Heart left ventricle (tissue), 16 donors: ENCODE measurements around the gene TTBK1. TPM values are rescaled to one million over a fixed set of nuclear protein-coding genes. Genes with fewer than 3 reads are reported as not detected.
A peak's percentile ranks its signal among the peaks of the same experiment; 100 is the strongest.

Experiments used
- ATAC-seq, 4 donors: fragments of 200-7000 bp; cut with Tn5 transposase; one replicate each; pipeline ENCODE4 v1.9.1; 2020 to 2022; ENCODE audit warnings: moderate library complexity in 4 of 4, mild to moderate bottlenecking in 3 of 4, moderate number of reproducible peaks in 1 of 4
- DNase-seq, 5 donors: peaks; one replicate each; pipeline ENCODE4 v3.0.0-alpha.2; 2020
- H3K27ac ChIP-seq, 12 donors: fragments of 200-600 bp; sonication (generic) in 4 of 12; one replicate each; pipeline versions ENCODE4 v1.5.0 to v1.8.0; 2016 to 2022; ENCODE audit warnings: mild to moderate bottlenecking in 2 of 12
- H3K27me3 ChIP-seq, 9 donors: fragments of 200-600 bp; sonication (generic) in 2 of 9; one replicate each; pipeline versions ENCODE4 v1.5.1 to v1.8.0; 2016 to 2022; ENCODE audit warnings: mild to moderate bottlenecking in 3 of 9
- H3K36me3 ChIP-seq, 9 donors: fragments of 200-600 bp; sonication (generic) in 2 of 9; one replicate each; pipeline versions ENCODE4 v1.5.0 to v1.8.0; 2018 to 2022; ENCODE audit warnings: mild to moderate bottlenecking in 2 of 9
- H3K4me1 ChIP-seq, 12 donors: fragments of 200-600 bp; sonication (generic) in 4 of 12; one replicate each; pipeline versions ENCODE4 v1.5.0 to v1.8.0; 2016 to 2022; ENCODE audit warnings: mild to moderate bottlenecking in 3 of 12
- H3K4me3 ChIP-seq, 12 donors: fragments of 200-600 bp; sonication (generic) in 4 of 12; one replicate each; pipeline versions ENCODE4 v1.5.0 to v1.8.0; 2017 to 2022; ENCODE audit warnings: mild to moderate bottlenecking in 9 of 12, moderate library complexity in 4 of 12
- H3K9me3 ChIP-seq, 12 donors: fragments of 200-600 bp; sonication (generic) in 4 of 12; one replicate each; pipeline versions ENCODE4 v1.5.0 to v1.8.0; 2016 to 2022; ENCODE audit warnings: mild to moderate bottlenecking in 1 of 12
- POLR2A ChIP-seq, 2 donors: fragments of 450-650 bp; IDR thresholded peaks; one replicate each; pipeline ENCODE4 v1.6.1; 2017; ENCODE audit warnings: antibody characterized with exemption in 2 of 2, mild to moderate bottlenecking in 2 of 2, moderate library complexity in 2 of 2
- WGBS, 4 donors: extraction: QIAGEN DNeasy Blood & Tissue Kit in 2 of 4; methylation state at CpG; one replicate each; pipeline versions ENCODE4 v1.1.5 to v1.1.7; 2013 to 2018; 5-methylcytosine and 5-hydroxymethylcytosine counted together
- intact Hi-C, 10 donors: fragments of 100-400 bp; cut with DNase I; formaldehyde crosslinking; loops; one replicate each; pipeline versions ENCODE4 v1.11.1 to v1.14.2; 2022
- polyA plus RNA-seq, 2 donors: library from polyadenylated mRNA; stranded (reverse); fragments of 200-250 nt; gene quantifications; one replicate each; pipeline ENCODE4 v1.2.3, GENCODE V29; 2013
- total RNA-seq, 9 donors: library from RNA; depleted of rRNA in 2 of 9; stranded (reverse); fragments of >200 nt in 2 of 9; fragmentation: NEBNext Ultra II Directional in 3 of 9; extraction: Animal tissue kit (Norgen Biotek cat#: 25700) in 3 of 9; gene quantifications; one replicate each; pipeline versions ENCODE4 v1.1.0 to v1.2.4, GENCODE V29; 2016 to 2023
- TF ChIP-seq, protein P1 (sequence below), 12 donors: fragments of 200-600 bp; sonication (generic) in 4 of 12; IDR thresholded peaks; one replicate each; pipeline versions ENCODE4 v1.5.0 to v1.8.0; 2018 to 2022; ENCODE audit warnings: antibody characterized with exemption in 12 of 12, mild to moderate bottlenecking in 5 of 12
- donor health status: ischemic (EF 13 %, LVEDD 7.1; RV severe dilation, severe dysfunction).
- donor health status: healthy with polysubstance abuse.
- donor health status: DM: no; HTN: yes; CAD: no.
- donor health status: DM: no; HTN: no; CAD: no.
- donor health status: ischemic (EF 25% LVEDD 6.9; RV normal size, moderate dysfunction).
- donor health status: ischemic (EF 25% LVEDD 5.7; RV mildly dilated, moderate dysfunction).
- donor health status: healthy.
- donor health status: DM: yes; HTN: yes; CAD: no.
- donor health status: ischemic (EF 35%, LVEDD 5.7; RV mildly dilated, moderate dysfunction).
- donor health status: nonischemic (EF 11% LVEDD 7.7; RV severe dilation, severe dysfunction).
- donor health status: DM: yes; HTN: yes; CAD: no.
- donor health status: PGD.
- donor health status: ischemic (EF 29% LVEDD 5.4; RV normal size, mild dysfunction).
- donor health status: nonischemic (EF 23%, LVEDD 6.1; RV moderate dilation, normal function).

The TTBK1 gene
- total and polyA plus RNA-seq, 11 donors = 0.04 to 0.52 (median 0.27) TPM

GRCh38 chr6:43290339-43290904 is 47.1 kb downstream of the TTBK1 start:
- intact Hi-C loops = no loop called here
- WGBS, 4 donors = 72 to 90% (median 76%) methylated on average over 3 of the region's 3 CpGs
- TF ChIP-seq, protein P1, sequence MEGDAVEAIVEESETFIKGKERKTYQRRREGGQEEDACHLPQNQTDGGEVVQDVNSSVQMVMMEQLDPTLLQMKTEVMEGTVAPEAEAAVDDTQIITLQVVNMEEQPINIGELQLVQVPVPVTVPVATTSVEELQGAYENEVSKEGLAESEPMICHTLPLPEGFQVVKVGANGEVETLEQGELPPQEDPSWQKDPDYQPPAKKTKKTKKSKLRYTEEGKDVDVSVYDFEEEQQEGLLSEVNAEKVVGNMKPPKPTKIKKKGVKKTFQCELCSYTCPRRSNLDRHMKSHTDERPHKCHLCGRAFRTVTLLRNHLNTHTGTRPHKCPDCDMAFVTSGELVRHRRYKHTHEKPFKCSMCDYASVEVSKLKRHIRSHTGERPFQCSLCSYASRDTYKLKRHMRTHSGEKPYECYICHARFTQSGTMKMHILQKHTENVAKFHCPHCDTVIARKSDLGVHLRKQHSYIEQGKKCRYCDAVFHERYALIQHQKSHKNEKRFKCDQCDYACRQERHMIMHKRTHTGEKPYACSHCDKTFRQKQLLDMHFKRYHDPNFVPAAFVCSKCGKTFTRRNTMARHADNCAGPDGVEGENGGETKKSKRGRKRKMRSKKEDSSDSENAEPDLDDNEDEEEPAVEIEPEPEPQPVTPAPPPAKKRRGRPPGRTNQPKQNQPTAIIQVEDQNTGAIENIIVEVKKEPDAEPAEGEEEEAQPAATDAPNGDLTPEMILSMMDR (IDR thresholded peaks at IDR 0.05) = no peak
- no peak for TF ChIP-seq POLR2A (IDR thresholded peaks at IDR 0.05)
- H3K36me3 ChIP-seq = no peaks in the 10 kb centered on the region
- H3K27ac ChIP-seq = no peak overlapping the region
- H3K4me1 ChIP-seq = peaks cover 0 to 2% (median 0%) of the 10 kb centered on the region in 12 donors
- H3K9me3 ChIP-seq = no peaks in the 10 kb centered on the region
- ATAC-seq (no peak), DNase-seq (no peak)
- no peak overlapping the region for H3K4me3 ChIP-seq
- H3K27me3 ChIP-seq = peaks cover 0 to 12% (median 0%) of the 10 kb centered on the region in 9 donors

DNA sequence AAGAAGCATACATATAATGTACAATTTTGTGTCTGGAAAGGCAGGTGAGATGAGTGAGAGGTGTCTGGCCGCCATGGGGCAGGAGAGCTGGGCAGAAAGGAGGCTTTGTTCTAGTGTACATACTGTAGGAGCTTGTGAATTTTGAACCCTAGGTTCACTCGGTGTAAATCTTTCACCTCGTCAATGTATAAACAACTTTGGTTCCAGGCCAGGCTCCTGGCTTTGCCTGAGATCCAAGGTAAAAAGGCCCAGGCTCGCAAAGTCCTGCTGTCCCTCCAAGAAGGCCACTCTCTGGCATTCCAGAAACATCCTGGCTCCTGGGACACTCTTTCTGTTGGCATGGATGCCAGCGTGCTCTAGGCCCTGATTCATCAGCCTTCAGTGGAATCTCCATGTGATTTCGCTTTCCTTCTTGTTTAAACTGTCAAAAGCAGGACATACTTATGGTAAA is 47.6 kb downstream of the TTBK1 start:
- no peaks in the 10 kb centered on the region for H3K36me3 ChIP-seq
- TF ChIP-seq, protein P1 (IDR thresholded peaks at IDR 0.05) = no peak
- TF ChIP-seq POLR2A (IDR thresholded peaks at IDR 0.05) = no peak
- intact Hi-C loops = no loop called here
- no peaks in the 10 kb centered on the region for H3K9me3 ChIP-seq
- ATAC-seq (no peak), DNase-seq (peak in 1 of 5 donors; percentile 20)
- H3K27ac ChIP-seq = no peak overlapping the region
- 85 to 91% (median 89%) methylated on average over 6 of the region's 6 CpGs for WGBS, 4 donors
- no peak overlapping the region for H3K4me3 ChIP-seq
- H3K4me1 ChIP-seq = no peaks in the 10 kb centered on the region
- peaks cover 0 to 7% (median 0%) of the 10 kb centered on the region in 9 donors for H3K27me3 ChIP-seq

- WGBS, 4 donors = 90 to 96% (median 93%) methylated on average over 2 of the region's 2 CpGs
- DNase-seq = no peak
- no peaks in the 10 kb centered on the region for H3K9me3 ChIP-seq
These were observed 48.4 kb downstream of the TTBK1 start for GRCh38 chr6:43291708-43292107.

DNA sequence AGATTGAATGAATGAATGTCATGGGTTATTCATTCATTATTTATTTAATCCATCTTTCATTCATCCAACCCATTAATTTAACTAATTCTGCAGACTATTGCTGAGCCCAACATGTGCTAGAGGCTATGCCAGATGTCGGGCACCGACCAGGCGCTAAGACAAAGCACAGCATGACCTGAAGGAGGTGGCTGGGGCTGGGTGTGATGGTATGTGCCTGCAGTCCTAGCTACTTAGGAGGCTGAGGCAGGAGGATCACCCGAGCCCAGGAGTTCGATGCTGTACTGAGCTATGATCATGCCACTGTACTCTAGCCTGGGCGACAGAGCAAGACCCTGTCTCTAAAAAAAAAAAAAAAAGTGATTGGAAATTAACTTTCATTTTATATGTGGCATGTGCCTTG is 49.1 kb downstream of the TTBK1 start:
- peak in 1 of 5 donors; percentile 9 for DNase-seq
- Histone ChIP-seq H3K27ac (no peak overlapping the region), H3K4me3 (no peak overlapping the region), H3K4me1 (peaks cover 0 to 7% (median 0%) of the 10 kb centered on the region in 12 donors), H3K9me3 (no peaks in the 10 kb centered on the region), H3K36me3 (no peaks in the 10 kb centered on the region), H3K27me3 (no peaks in the 10 kb centered on the region)
- ATAC-seq = no peak
- intact Hi-C loops = no loop called here
- TF ChIP-seq POLR2A (IDR thresholded peaks at IDR 0.05) = no peak
- TF ChIP-seq, protein P1 (IDR thresholded peaks at IDR 0.05) = no peak
- 90 to 96% (median 93%) methylated on average over 6 of the region's 6 CpGs for WGBS, 4 donors

More at GRCh38 chr6:43291708-43292107, 48.4 kb downstream of the TTBK1 start:
- peaks cover 0 to under 1% (median 0%) of the 10 kb centered on the region in 12 donors for H3K4me1 ChIP-seq
- intact Hi-C loops = no loop called here
- H3K27ac ChIP-seq = no peak overlapping the region
- ATAC-seq = no peak
- TF ChIP-seq, protein P1 (IDR thresholded peaks at IDR 0.05) = no peak
- TF ChIP-seq POLR2A (IDR thresholded peaks at IDR 0.05) = no peak
- no peak overlapping the region for H3K4me3 ChIP-seq
- peaks cover 0 to 2% (median 0%) of the 10 kb centered on the region in 9 donors for H3K27me3 ChIP-seq
- H3K36me3 ChIP-seq = no peaks in the 10 kb centered on the region
